NCI-H2227 (cell line): Measurements from ENCODE around the gene SRGAP1.

Source experiments
- DNase-seq: peaks from one replicate; lab custom pipeline; 2025; ENCODE audit not compliant: unreplicated experiment; lab: John Stamatoyannopoulos, UW

Gene SRGAP1

DNA sequence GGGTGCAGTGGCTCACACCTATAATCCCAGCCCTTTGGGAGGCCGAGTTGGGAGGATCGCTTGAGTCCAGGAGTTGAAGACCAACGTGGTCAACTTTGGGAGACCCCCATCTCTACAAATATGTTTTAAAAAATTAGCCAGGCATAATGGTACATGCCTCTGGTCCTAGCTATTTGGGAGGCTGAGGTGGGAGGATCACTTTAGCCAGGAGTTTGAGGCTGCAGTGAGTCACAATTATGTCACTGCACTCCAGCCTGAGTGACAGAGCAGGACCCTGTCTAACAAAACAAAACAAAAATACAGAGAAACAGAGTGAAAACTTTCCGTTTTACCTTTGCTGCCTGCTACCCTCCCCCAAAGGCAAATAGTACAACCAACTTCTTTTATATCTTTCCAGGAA lies 60.2 kb downstream of the SRGAP1 start:
- no peak for DNase-seq

DNA sequence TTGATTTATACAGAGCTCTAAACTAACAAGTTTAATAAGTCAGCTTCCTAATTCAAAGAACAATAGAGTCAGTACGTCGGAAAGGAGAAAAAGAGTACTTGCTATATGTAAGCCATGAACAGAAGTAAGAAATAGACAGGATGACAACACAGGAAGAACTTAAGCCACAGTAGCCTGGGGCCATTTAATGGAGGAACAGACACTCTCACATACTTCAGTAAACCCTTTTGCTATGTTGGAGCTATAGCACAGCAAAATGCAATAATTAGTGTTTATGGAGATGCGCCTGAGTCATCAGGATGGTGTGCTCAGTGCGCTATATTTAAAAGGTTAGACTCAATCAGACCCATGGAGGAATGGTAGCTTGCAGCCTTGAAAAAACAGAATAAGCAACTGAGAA lies 61.0 kb downstream of the SRGAP1 start:
- DNase-seq: no peak

DNA sequence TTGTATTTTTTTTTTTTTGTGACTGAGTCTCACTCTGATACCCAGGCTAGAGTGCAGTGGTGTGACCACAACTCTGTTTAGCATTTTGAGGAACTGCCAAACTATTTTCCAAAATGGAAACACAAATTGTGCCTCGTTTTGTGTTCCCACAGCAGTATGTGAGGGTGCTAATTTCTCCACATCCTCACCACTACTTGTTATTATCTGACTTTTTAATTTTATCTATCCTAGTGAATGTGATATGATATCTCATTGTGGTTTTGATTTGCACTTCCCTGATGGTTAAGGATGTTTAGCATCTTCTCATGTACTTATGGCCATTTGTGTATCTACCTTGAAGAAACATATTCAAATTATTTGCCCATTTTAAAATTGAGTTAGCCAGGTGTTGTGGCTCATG lies 62.4 kb downstream of the SRGAP1 start:
- DNase-seq: no peak

DNA sequence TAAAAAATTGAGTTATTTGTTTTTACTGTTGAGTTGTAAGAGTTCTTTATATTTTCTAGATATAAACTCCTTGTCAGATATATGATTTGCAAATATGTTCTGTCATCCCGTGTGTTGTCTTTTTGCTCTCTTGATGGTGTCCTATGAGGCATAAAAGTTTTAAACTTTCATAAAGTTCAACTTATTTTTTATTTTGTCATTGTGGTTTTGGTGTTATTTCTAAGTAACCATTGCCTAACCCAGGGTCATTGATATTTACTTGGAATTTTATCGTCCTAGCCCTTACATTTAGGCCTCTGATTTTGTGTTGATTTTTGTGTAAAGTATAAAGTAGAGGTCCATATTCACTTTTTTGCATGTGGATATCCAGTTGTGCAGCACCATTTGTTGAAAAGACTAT lies 63.1 kb downstream of the SRGAP1 start:
- no peak for DNase-seq

DNA sequence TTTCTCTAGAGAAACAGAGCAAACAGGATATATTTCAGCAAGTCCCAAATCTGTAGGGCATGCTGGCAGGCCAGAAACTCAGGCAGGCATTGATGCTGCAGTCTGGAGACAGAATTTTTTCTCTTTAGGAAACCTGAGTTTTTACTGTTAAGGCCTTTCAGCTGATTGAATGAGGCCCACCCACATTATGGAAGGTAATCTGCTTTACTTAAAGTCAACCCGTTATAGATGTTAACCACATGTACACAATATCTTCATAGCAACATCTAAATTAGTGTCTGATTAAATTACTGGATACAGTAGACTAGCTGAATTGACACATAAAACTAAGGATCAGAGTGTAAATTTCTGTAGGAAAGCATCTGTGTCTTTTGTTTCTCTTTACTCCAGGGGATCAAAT lies 65.2 kb downstream of the SRGAP1 start:
- DNase-seq: no peak

DNA sequence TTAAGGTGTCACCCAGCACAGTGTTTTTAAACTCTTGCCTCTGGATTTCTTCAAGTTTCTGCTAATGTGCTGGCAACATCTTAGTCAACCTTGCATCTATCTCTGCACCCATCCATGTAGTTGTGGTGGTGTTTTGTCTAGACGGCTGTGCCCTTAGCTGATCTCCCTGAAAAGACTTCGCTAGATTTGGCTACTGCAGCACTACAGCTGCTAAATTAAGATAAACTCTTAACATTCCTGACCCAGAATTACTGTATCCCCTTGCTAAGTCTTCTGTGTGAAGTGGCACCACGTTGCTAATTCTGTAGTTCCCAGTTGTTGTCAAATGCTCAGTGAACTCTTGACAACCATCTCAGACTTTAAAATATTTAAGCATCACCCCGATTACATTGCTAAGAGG lies 66.8 kb downstream of the SRGAP1 start:
- DNase-seq: no peak

DNA sequence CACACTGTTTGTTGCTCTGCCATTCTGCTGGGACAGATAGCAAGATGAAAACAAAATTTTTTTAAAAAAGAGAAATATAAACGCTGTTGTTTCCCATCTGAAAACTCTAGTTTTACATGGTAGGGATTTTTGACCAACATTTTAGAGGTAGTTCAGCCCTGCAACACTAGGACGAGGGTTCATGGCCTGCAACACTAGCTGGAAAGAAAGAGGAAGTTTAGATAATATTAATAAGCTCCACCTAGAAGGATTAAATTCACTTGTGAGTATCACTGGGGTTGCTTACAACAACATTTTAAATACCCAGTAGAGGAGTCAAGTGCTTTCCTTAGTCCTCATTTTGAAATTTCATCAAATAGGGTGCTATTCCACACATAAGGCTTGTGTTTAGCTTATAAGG lies 68.2 kb downstream of the SRGAP1 start:
- no peak for DNase-seq

DNA sequence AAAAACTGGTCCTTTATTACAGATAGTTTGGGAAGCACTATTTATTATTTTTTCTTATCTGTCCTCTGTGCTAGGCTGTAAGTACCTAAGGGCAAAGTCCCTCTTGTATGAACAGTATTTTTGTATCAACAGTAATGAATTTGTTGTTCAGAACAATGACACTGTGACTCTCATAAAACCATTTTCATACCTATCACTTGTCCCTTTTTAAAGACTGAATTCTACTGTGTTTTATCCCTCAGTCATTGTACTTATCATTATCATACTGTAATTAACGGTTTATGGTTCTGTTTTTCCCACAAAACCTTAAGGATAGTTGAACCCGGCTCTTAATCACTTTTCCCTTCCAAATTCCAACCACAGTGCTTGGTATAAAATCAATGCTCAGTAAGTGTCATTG lies 69.4 kb downstream of the SRGAP1 start:
- DNase-seq: no peak

DNA sequence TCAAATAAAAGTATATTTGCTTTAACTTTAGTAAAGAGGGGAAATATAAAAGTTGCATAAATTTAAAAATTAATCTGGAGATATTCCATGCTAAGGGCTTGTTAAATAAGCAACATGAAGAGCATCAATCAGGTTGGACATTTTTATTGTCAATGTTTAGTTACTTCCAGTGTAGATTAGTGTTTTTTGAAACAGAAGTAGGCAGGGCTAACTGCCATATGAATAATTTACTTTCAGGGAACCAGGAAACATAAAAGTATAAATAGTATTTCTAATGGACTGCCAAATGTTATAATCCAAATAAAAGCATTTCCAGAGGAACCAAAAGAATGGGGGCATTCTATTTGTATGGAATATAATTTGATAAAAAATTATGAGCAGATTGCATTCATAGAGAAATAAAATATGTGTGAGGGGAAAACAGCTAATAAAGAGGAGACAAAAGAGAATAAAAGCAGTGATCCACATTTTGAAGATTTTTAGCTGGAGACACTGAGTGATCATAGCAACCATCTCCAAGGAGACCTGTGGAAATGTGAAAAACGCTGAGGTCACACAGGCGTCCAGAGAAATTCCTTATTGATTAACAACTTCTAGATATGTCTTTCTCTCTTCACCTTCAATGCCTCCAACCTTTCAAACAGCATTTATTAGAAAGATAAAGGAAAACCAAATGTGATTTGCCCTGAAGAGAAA lies 70.8 kb downstream of the SRGAP1 start:
- DNase-seq: no peak

DNA sequence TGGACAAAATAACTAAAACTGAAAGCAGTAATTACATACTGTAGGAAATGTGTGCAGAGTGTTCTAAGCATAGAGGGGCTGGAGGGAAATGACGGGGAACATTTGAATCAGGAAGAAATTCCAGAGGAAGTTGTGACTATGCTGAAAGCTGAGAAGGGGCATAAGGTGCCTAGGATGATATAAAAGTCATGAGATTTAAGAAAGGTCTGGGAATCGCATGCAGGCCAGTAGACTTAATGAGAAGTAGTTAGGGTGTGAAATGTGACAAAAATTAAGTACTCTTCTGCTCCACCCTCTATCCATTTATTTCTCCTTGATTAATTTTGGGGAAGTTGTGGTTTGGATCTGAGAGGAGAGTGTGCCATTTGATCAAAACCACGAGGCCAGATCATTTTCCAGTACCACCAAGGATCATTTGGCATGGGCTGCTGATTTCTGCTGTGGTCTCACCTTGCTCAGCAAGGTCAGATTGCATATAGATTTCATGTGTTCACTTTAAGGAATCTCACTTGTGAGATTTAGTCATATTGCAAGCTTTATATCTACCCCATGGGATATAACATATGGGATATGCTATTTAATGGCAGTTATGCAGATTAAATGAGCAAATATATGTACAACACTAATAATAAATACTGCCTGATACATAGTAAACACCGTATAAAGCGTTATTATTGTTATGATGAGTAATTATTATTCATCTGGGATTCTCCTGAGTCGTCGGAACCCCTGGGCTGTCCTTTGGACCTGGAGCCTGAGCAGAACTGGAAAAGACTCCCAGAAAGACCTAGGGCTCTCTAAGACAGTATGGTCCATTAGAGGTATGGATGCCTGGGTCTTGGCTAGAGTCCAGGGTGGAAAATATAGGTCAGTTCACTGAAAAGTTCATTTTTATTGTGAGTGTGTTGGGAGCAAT lies 72.3 kb downstream of the SRGAP1 start:
- DNase-seq: no peak

DNA sequence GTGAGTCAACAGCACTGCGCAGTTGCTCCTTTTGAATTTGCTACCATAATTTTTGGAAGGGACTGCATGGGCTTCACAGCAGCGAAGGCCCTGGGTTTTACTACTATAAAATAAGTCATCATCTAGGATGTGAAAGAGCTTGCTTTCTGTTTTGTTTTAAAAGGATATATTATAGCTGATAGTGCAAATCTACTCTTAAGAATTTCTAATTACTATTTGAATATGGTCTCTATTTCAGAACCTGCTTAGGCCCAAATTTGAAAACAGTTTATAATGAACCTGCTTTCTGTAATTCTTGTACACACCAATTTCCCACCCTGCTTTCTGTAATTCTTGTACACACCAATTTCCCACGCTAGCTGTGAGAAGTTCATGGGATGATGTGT lies 73.0 kb downstream of the SRGAP1 start:
- DNase-seq: no peak

DNA sequence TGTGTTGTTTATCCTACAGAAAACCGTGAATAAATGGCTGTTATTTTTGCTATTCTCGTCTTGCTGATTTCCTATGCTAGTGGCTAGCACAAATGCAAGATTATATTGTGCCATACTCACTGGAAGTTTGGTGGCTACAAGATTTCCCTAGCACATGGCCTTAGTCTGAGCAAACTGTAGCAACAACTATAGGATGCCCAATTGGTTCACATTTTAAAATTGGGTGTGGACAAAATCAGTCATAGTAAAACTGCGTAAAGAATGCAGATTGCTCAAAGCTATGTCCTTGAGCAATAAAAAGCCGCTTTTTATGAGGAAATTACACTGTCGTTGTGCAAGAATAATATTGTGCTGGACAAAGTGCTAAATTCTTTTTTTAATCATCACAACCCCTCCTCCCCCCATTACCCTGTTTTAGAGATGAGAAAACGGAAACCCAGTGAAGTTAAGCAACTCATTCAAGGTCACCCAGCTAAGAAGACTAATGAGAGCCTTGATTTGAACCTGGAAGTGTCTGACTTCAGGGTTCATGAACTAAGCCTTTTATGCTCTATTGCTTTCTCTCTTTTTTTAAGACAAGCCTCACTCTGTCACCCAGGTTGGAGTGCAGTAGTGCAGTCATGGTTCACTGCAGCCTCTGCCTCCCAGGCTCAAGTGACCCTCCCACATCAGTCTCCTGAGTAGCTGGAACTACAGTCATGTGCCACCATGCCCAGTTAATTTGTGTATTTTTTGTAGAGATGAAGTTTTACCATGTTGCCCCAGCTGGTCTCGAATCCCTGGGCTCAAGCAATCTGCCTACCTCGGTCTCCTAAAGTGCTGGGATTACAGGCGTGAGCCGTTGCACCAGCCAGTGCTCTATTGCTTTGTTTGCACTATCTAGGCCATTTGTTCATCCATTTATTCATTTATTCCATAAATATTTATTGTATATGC lies 73.6 kb downstream of the SRGAP1 start:
- no peak for DNase-seq

DNA sequence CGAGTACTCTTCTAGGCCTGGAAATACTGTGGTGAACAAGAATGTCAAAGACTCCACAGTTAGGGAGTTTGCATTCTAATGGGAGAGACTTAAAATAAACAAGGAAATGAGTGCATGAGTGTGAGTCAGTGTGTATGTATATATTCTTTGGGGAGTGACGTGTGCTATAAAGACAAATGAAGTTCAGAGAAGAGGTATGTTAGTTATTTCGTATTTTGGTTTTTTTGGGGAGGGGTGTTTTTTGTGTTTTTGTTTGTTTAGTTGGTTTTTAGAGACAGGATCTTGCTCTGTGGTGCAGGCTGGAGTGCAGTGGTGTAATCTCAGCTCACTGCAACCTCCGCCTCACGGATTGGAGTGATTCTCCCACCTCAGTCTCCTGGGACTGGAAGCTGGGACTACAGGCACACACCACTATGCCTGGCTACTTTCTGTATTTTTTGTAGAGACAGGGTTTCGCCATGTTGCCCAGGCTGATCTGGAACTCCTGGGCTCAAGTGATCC lies 74.3 kb downstream of the SRGAP1 start:
- DNase-seq: no peak

DNA sequence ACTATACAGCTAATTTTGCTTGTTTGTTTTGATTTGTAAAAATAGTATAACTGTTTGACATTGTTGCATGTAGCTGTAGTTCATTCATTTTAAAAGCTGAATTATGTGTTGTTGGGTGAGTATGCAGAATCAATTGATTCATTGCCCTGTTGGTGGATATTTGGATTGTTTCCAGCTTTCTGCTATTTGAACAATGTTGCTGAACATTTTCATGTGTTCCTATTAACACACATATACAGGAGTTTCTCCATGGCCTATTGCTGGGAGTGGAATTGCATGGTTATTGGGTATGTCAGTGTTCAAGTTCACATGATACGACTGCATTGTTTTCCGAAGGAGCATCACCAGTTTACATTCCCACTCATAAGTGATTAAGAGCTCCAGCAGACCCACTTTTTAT lies 75.3 kb downstream of the SRGAP1 start:
- no peak for DNase-seq

DNA sequence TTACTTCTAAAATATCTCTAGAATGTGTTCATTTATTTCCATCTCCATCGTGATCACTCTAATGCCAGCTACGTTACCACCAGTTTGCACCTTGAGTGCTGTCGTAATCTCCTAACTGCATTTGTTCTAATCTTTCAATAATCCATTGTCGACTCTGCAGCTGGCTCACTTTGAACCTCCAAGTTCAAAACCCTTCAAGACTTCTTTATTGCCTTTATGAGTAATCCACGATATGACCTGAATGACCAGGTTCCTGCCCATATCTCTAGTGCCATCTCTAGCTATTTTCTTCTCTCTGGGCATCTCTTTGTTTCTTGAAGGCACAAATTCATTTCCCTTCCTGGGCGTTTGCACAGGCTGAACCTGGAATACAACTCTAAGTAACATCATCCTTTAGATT lies 76.7 kb downstream of the SRGAP1 start:
- no peak for DNase-seq

DNA sequence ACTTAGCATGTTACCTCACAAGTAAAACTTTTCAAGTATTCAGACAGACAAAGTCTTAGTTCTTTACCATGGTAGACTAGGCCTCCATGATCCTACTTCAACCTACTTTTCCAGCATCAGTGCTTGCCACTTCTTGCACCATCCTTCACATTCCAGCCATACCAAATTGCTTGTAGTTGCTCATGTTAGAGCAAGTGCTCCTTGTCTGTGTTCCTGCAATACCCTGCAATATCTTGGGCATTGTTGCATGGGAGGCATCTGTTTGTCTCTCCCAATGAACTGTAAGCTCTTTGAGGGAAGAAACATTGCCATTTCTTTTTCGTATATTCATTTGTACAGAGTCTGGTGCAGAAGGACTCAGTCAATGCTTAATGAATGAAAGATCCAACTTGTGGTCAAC lies 78.0 kb downstream of the SRGAP1 start:
- DNase-seq: no peak

DNA sequence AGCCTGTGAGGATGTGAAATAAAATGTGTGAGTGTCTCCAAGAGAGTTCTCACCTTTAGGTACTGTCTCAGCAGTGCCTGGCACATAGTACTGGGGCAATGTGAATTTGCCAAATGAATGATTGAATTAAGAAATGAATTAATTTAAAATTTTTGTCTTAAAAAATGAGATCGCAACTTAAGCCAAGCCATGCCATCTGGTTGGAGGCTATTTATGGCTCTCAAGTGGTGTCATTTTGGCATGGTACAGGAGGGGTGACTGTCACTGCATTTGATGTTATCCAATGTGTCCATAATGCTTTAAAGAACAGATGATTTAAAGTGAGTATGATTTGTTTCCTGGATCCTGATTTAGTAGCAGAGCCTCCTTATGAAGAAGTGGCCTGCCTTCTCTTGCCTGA lies 80.3 kb downstream of the SRGAP1 start:
- DNase-seq: no peak

DNA sequence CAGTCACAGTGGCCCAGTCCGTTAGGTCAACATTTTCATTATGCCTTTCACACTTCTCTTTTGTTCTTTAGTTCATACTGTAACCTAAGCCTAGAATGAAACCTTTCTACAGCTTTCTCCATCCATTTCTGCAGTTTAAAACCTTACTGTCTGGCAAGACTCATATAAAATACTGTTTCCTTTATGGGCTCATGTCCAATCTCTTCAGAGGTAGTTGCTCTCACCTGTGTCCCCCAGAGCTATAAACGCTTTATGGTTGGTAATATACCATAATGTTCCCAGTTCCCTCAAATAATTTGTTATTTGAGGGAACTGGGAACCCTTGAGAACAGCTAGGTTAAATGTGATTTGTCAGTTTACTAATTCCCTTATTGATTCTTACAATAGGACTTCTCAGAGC lies 83.0 kb downstream of the SRGAP1 start:
- no peak for DNase-seq

DNA sequence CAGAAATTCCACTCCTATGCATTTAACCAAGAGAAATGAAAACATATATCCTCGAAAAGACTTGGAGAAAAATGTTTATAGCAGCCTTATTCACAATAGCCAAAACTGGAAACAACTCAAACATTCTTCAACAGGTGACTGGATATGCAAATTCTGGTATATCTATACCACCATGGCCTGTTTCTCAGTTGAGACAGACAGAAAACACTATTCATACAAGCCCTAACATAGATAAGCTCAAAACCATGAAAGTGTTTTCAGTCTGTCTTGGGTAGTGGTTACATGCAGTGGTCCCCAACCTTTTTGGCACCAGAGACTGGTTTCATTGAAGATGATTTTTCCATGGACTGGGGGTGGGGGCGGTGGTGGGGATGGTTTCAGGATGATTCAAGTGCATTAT lies 83.8 kb downstream of the SRGAP1 start:
- DNase-seq: no peak

DNA sequence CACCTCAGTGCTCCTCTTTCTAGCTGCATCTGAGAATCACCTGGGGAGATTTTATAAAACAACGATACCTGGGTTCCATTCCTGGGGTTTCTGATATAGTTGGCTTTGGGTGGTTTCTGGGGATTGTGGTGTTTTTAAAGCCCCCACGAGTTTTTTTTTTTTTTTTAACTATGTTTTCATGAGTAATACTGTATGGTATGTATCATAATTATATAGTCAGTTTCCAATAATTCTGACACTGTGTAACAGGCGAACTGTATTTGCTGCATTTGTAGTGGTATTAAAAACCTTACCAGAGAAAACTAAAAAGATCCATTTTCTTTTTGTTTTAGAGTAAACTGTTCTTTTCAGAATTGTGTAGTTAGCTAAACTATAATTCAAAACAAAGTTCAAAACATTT lies 84.9 kb downstream of the SRGAP1 start:
- no peak for DNase-seq

DNA sequence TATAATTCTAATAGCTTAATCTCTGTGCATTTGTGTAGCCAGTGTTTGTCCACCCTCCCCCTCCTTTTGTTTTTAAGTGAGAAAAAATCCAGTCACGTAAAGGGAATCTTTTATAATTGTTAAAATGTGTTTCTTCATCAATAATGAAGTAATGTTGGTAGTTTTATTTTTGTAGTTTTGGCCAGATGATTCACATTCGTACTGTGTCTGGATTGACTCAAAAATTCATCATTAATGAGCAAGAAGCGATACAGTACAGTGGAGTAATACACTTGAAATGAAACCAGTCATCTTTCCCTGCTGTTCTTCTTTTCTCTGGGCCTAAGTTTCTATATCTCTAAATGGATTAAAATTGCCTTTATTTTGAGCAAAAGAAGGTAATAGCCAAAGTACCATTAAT lies 86.5 kb downstream of the SRGAP1 start:
- no peak for DNase-seq
